ENCODE measurements around the gene CYP26B1.

Gene CYP26B1

GRCh38 chr2:72147303-72147971 lies at the start of gene CYP26B1:
Gene CYP26B1, minus strand, starts transcription at chr2:72147862. Its CDS starts 28 bp downstream, at chr2:72147834.
- DNase-seq (ENCODE audit: low read depth), result no peak

GRCh38 chr2:72193723-72194122 lies 46.1 kb upstream of the CYP26B1 start:
- no peak for DNase-seq (ENCODE audit: low read depth)

GRCh38 chr2:72191441-72191840 lies 43.8 kb upstream of the CYP26B1 start:
- no peak for DNase-seq (ENCODE audit: low read depth)

- DNase-seq (ENCODE audit: low read depth), result no peak
These were observed 37.5 kb upstream of the CYP26B1 start for GRCh38 chr2:72185206-72185605.

- DNase-seq (ENCODE audit: low read depth), result no peak
These were observed 35.8 kb upstream of the CYP26B1 start for GRCh38 chr2:72183466-72183865.

- no peak for DNase-seq (ENCODE audit: low read depth)
These were observed 35.4 kb upstream of the CYP26B1 start for GRCh38 chr2:72183016-72183415.

- no peak for DNase-seq (ENCODE audit: low read depth)
These were observed 34.9 kb upstream of the CYP26B1 start for GRCh38 chr2:72182547-72182946.

GRCh38 chr2:72181616-72182015 lies 34.0 kb upstream of the CYP26B1 start:
- no peak for DNase-seq (ENCODE audit: low read depth)

- no peak for DNase-seq (ENCODE audit: low read depth)
These were observed 32.7 kb upstream of the CYP26B1 start for GRCh38 chr2:72180351-72180750.

GRCh38 chr2:72178551-72178950 lies 30.9 kb upstream of the CYP26B1 start:
- DNase-seq (ENCODE audit: low read depth), result no peak

- DNase-seq (ENCODE audit: low read depth), result no peak
These were observed 28.6 kb upstream of the CYP26B1 start for GRCh38 chr2:72176281-72176680.

GRCh38 chr2:72175636-72176035 lies 28.0 kb upstream of the CYP26B1 start:
- no peak for DNase-seq (ENCODE audit: low read depth)

- no peak for DNase-seq (ENCODE audit: low read depth)
These were observed 26.1 kb upstream of the CYP26B1 start for GRCh38 chr2:72173640-72174321.

- DNase-seq (ENCODE audit: low read depth), result no peak
These were observed 24.8 kb upstream of the CYP26B1 start for GRCh38 chr2:72172478-72172877.

GRCh38 chr2:72166279-72166678 lies 18.6 kb upstream of the CYP26B1 start:
- no peak for DNase-seq (ENCODE audit: low read depth)

- DNase-seq (ENCODE audit: low read depth), result no peak
These were observed 18.1 kb upstream of the CYP26B1 start for GRCh38 chr2:72165792-72166191.

- no peak for DNase-seq (ENCODE audit: low read depth)
These were observed 14.9 kb upstream of the CYP26B1 start for GRCh38 chr2:72162574-72162973.

GRCh38 chr2:72159211-72159993 lies 11.7 kb upstream of the CYP26B1 start:
- DNase-seq (ENCODE audit: low read depth), result no peak

GRCh38 chr2:72157871-72158771 lies 10.5 kb upstream of the CYP26B1 start:
- no peak for DNase-seq (ENCODE audit: low read depth)

GRCh38 chr2:72156872-72157271 lies 9.2 kb upstream of the CYP26B1 start:
- no peak for DNase-seq (ENCODE audit: low read depth)

- DNase-seq (ENCODE audit: low read depth), result no peak
These were observed 8.1 kb upstream of the CYP26B1 start for GRCh38 chr2:72155737-72156136.

GRCh38 chr2:72155151-72155550 lies 7.5 kb upstream of the CYP26B1 start:
- no peak for DNase-seq (ENCODE audit: low read depth)

Measured in GM04504 (cell line).